T-cell (primary cell): ENCODE results near the gene PNPLA1. TPM values are rescaled to one million over a fixed set of nuclear protein-coding genes. Genes with fewer than 3 reads are reported as not detected.

Experiments used
- total RNA-seq, 35 experiments: library from RNA in 6 of 35; stranded (reverse) in 6 of 35; fragments of 120-200 nt in 1 of 35; gene quantifications; one replicate each; pipeline versions ENCODE4 v1.2.1 to v1.2.4 and lab custom pipeline; 2013 to 2026

PNPLA1 gene
- total RNA-seq, 5 donors from 2014 or later (not counting 1 experiment from before 2014, with no cell fraction given) = 0.20 to 0.22 TPM; not detected in 3

Other genes starting within 250 kb of the PNPLA1 start
- not detected for gene SLC26A8, start 245.4 kb upstream of the PNPLA1 start, total RNA-seq
- 10 to 100 TPM; 49.3 to 64.5 (median 60.3) TPM for gene MAPK14, start 242.3 kb upstream of the PNPLA1 start, total RNA-seq
- gene MAPK13, start 139.5 kb upstream of the PNPLA1 start, total RNA-seq = 10 to 100 TPM; 38.2 to 45.6 (median 44.1) TPM
- 10 to 100 TPM; 33.9 to 38.5 (median 35.7) TPM for gene BRPF3, start 73.3 kb upstream of the PNPLA1 start, total RNA-seq
- under 1 TPM in 1 of 5 donors, not detected in 4; 0.09 TPM for gene BNIP5, start 66.8 kb downstream of the PNPLA1 start, total RNA-seq
- gene ETV7, start 117.6 kb downstream of the PNPLA1 start, total RNA-seq = 1 to 10 TPM in 3 of 5 donors, under 1 TPM in 2; 0.44 to 3.3 (median 1.1) TPM
- under 1 TPM in 4 of 5 donors, not detected in 1; 0.13 to 0.44 (median 0.25) TPM for gene PXT1, start 172.8 kb downstream of the PNPLA1 start, total RNA-seq
- gene KCTD20, start 172.9 kb downstream of the PNPLA1 start, total RNA-seq = 10 to 100 TPM; 29.7 to 39.8 (median 33.3) TPM